ENCODE data around the gene HSF5. TPM values are rescaled to one million over a fixed set of nuclear protein-coding genes. Genes with fewer than 3 reads are reported as not detected.
"Not testable (repeated sequence)": the region's sequence is repeated elsewhere in the genome, so short reads cannot be mapped to it uniquely, and the experiment has no call there.

HSF5 gene
- polyA plus RNA-seq, 2 of the 4 experiments (the other 2 are of a cell fraction), result not detected

DNA sequence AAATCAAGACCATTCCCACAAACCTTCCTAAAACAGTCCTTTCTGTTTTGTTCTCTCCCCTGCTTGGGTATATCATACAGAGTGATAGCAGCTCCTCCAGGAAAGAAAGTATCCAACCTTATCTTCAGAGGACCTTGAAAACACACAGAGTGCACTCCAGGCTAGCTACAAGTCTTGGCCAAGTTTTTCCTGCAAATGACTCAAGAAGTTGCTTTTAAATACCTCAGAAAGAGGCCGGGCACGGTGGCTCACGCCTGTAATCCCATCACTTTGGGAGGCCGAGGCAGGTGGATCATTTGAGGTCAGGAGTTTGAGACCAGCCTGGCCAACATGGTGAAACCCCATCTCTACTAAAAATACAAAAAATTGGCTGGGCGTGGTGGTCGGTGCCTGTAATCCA lies 14.9 kb upstream of the HSF5 start:
- H3K27ac ChIP-seq; ATAC-seq; H3K4me2 ChIP-seq; FAIRE-seq; DNase-seq (ENCODE audit: low read depth in 1 of 2, low spot score in 1 of 2); POLR2A ChIA-PET; H3K4me1 ChIP-seq; H3K4me3 ChIP-seq; H3K9me3 ChIP-seq: not testable (repeated sequence)
- CTCF ChIA-PET, result interaction anchor here (1.4 kb wide), 1 partner anchor 74 kb away, joined by 4 read pairs; no protein-coding TSS in a partner anchor
- 89% methylated on average over 6 of the region's 6 CpGs for WGBS (ENCODE audit: missing lambda C conversion rate)

GRCh38 chr17:58501451-58501850 lies 13.2 kb upstream of the HSF5 start:
- no peaks in the 10 kb centered on the region for H3K9me3 ChIP-seq
- ChIA-PET POLR2A (no interaction called here), CTCF (interaction anchor here (1.1 to 1.3 kb wide), 3 partner anchors 9 to 184 kb away, joined by 4 to 6 read pairs (median 5); no protein-coding TSS in a partner anchor)
- no peak overlapping the region for H3K4me3 ChIP-seq
- ATAC-seq (no peak), DNase-seq (ENCODE audit: low read depth in 1 of 2, low spot score in 1 of 2) (no peak), FAIRE-seq (no peak)
- no peak for TF ChIP-seq FOXS1 (CRISPR knock-in tag; IDR thresholded peaks at IDR 0.05)
- no peak for TF ChIP-seq MYC (IDR thresholded peaks at IDR 0.05; ENCODE audit: borderline replicate concordance, low read length)
- no peak for TF ChIP-seq POLR2A (IDR thresholded peaks at IDR 0.05; ENCODE audit: low read length)
- TF ChIP-seq ZC3H11A (IDR thresholded peaks at IDR 0.05), result no peak
- no peak for TF ChIP-seq CBX2 (IDR thresholded peaks at IDR 0.05; ENCODE audit: borderline replicate concordance, low read depth)
- TF ChIP-seq CHD2 (IDR thresholded peaks at IDR 0.05; ENCODE audit: low read length, partially characterized antibody), result no peak
- TF ChIP-seq RNF2 (IDR thresholded peaks at IDR 0.05; ENCODE audit: borderline replicate concordance, low read depth), result no peak
- no peak for TF ChIP-seq USF2 (IDR thresholded peaks at IDR 0.05)
- TF ChIP-seq TP53 (CRISPR knock-in tag; IDR thresholded peaks at IDR 0.05), result no peak
- no peak for TF ChIP-seq NPAS2 (CRISPR knock-in tag; IDR thresholded peaks at IDR 0.05; ENCODE audit: borderline replicate concordance)
- TF ChIP-seq, protein P1, sequence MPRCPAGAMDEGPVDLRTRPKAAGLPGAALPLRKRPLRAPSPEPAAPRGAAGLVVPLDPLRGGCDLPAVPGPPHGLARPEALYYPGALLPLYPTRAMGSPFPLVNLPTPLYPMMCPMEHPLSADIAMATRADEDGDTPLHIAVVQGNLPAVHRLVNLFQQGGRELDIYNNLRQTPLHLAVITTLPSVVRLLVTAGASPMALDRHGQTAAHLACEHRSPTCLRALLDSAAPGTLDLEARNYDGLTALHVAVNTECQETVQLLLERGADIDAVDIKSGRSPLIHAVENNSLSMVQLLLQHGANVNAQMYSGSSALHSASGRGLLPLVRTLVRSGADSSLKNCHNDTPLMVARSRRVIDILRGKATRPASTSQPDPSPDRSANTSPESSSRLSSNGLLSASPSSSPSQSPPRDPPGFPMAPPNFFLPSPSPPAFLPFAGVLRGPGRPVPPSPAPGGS (IDR thresholded peaks at IDR 0.05), result no peak
- TF ChIP-seq BHLHE40 (IDR thresholded peaks at IDR 0.05; ENCODE audit: low read depth, low read length), result no peak
- TF ChIP-seq HDAC2 (IDR thresholded peaks at IDR 0.05), result no peak
- no peak for TF ChIP-seq EHMT2 (IDR thresholded peaks at IDR 0.05; ENCODE audit: low read depth)
- H3K4me2 ChIP-seq, result no peak overlapping the region
- H3K27ac ChIP-seq, result no peak overlapping the region
- no peaks in the 10 kb centered on the region for H3K4me1 ChIP-seq
- 90% methylated on average over 7 of the region's 7 CpGs for WGBS (ENCODE audit: missing lambda C conversion rate)

- Histone ChIP-seq H3K4me3 (no peak overlapping the region), H3K9me3 (no peaks in the 10 kb centered on the region), H3K27ac (no peak overlapping the region), H3K4me1 (no peaks in the 10 kb centered on the region), H3K4me2 (no peak overlapping the region)
- ATAC-seq (no peak), FAIRE-seq (no peak), DNase-seq (ENCODE audit: low read depth in 1 of 2, low spot score in 1 of 2) (no peak)
- TF ChIP-seq FOSL2 (IDR thresholded peaks at IDR 0.05) (no peak), FOSL2 (CRISPR knock-in tag; IDR thresholded peaks at IDR 0.05) (no peak), RAD21 (conservative IDR thresholded peaks at IDR 0.05 in 1 of 2, IDR thresholded peaks at IDR 0.05 in 1 of 2) (no peak), KDM5A (IDR thresholded peaks at IDR 0.05) (no peak), MAX (IDR thresholded peaks at IDR 0.05) (no peak), JUN (IDR thresholded peaks at IDR 0.05) (no peak), EHMT2 (IDR thresholded peaks at IDR 0.05; ENCODE audit: low read depth) (no peak), RCOR1 (IDR thresholded peaks at IDR 0.05; ENCODE audit: low read depth, low read length) (no peak), ZC3H11A (IDR thresholded peaks at IDR 0.05) (no peak), FOSB (CRISPR knock-in tag; IDR thresholded peaks at IDR 0.05) (no peak)
- TF ChIP-seq, protein P1 (IDR thresholded peaks at IDR 0.05), result no peak
- TF ChIP-seq, protein P2, sequence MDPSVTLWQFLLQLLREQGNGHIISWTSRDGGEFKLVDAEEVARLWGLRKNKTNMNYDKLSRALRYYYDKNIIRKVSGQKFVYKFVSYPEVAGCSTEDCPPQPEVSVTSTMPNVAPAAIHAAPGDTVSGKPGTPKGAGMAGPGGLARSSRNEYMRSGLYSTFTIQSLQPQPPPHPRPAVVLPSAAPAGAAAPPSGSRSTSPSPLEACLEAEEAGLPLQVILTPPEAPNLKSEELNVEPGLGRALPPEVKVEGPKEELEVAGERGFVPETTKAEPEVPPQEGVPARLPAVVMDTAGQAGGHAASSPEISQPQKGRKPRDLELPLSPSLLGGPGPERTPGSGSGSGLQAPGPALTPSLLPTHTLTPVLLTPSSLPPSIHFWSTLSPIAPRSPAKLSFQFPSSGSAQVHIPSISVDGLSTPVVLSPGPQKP (IDR thresholded peaks at IDR 0.05; ENCODE audit: low read depth, low read length), result no peak
- ChIA-PET CTCF (interaction anchor here (1.1 to 1.4 kb wide), 5 partner anchors 12 to 181 kb away, joined by 3 to 5 read pairs (median 4); no protein-coding TSS in a partner anchor), POLR2A (no interaction called here)
- 82% methylated on average over 6 of the region's 6 CpGs for WGBS (ENCODE audit: missing lambda C conversion rate)
Measured at GRCh38 chr17:58498177-58498828, 10.1 kb upstream of the HSF5 start.

All from A549 (cell line).